NB4 (cell line): ENCODE results near the gene MBD6.

Experiments used
- DNase-seq: peaks from one replicate; pipeline ENCODE4 v3.0.0; 2010; ENCODE audit warnings: low read depth
- H3K4me3 ChIP-seq: one replicate; pipeline ENCODE4 v1.5.1; 2011; ENCODE audit warnings: mild to moderate bottlenecking, low read depth, low read length, moderate library complexity
- MYC ChIP-seq: IDR thresholded peaks from 2 replicates; pipeline ENCODE4 v1.6.1; 2011; ENCODE audit warnings: low read depth, low read length
- POLR2A ChIP-seq: IDR thresholded peaks from 2 replicates; pipeline ENCODE4 v1.6.1; 2011; ENCODE audit warnings: mild to moderate bottlenecking; ENCODE audit not compliant: insufficient read length; ENCODE audit errors: extremely low read depth
- TF ChIP-seq, protein P1 (sequence below): IDR thresholded peaks from 2 replicates; pipeline ENCODE4 v1.6.1; 2011; ENCODE audit warnings: low read depth, low read length
- TF ChIP-seq, protein P2 (sequence below): IDR thresholded peaks from one replicate; pipeline ENCODE4 v1.5.1; 2012; ENCODE audit warnings: low read depth, low read length

MBD6 gene

DNA sequence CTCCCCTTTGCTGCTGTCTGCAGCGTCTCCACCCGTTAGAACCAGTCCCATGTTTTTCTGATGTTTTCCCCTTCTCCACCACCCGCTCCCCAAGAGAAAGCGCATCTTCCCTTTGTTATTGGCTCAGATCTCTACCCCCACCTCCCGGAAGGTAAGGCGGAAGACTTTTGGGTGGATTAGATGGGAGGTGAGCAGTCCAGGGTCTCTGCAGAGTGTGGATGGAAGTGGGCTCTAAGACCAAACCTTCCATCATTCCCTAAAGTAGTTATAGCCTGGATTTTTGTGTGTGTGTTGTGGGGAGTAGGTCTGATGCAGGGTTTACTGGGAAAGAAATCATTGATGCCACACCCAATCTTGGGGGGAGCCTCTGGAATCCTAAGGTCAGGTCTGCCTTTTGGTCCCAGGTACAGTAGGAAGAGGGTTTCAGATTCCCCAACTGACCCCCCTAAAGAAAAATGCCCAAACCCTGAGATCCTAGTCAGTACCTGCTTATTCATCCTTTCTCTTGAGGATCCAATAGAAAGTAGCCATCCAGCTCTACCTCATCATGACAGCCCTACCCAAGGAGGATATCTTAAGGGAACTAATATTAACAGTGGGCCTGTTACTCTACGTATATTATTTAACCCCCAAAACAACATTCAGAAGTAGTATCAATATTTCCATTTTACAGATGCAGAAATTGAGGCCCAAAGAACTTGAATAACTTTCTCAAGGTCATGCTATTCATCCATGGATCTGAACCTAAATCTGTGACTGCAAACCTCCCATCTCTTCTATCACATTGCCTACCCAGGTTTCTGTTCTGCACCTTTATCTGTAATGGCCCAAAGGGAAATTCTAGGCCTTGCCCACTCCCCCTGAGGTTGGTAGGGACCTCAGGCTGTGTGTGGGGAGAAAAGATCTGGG, 28.3 kb downstream of the MBD6 start:
- no peak for DNase-seq
- H3K4me3 ChIP-seq = no peak overlapping the region

DNA sequence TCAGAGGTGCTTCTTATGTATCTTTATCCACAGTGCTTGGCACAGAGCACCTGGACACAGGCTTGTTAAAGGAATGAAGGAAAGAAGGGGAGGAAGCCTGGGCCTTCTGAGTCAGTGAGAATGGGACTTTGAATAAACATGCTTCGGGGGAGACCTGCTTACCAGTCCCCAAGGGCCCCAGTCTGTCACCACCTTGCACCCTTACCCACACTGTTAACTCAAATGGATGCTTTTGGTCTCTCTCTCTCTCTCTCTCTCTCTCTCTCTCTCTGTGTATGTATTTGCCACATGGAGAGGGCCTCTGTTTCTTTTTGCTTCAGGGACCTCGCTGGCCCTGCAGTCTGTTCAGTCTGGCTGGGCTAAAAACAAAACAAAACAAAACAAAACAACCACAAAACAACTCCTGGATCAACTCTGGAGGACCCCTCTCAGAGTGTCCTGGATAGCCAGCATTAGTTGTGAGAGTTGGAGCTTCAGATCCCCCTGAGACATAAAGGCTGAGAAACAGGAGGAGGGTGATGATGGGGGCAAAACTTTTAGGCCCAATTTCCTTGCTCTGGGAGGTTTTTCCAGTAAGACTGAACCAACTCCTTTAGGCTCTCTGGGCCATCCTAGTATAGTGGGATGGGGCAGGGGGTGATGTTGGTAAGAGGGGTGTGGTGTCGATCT, 29.1 kb downstream of the MBD6 start:
- no peak overlapping the region for H3K4me3 ChIP-seq
- no peak for TF ChIP-seq POLR2A
- TF ChIP-seq, protein P1, sequence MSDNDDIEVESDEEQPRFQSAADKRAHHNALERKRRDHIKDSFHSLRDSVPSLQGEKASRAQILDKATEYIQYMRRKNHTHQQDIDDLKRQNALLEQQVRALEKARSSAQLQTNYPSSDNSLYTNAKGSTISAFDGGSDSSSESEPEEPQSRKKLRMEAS = no peak
- TF ChIP-seq, protein P2, sequence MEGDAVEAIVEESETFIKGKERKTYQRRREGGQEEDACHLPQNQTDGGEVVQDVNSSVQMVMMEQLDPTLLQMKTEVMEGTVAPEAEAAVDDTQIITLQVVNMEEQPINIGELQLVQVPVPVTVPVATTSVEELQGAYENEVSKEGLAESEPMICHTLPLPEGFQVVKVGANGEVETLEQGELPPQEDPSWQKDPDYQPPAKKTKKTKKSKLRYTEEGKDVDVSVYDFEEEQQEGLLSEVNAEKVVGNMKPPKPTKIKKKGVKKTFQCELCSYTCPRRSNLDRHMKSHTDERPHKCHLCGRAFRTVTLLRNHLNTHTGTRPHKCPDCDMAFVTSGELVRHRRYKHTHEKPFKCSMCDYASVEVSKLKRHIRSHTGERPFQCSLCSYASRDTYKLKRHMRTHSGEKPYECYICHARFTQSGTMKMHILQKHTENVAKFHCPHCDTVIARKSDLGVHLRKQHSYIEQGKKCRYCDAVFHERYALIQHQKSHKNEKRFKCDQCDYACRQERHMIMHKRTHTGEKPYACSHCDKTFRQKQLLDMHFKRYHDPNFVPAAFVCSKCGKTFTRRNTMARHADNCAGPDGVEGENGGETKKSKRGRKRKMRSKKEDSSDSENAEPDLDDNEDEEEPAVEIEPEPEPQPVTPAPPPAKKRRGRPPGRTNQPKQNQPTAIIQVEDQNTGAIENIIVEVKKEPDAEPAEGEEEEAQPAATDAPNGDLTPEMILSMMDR = no peak
- TF ChIP-seq MYC = no peak
- DNase-seq = no peak

More for the DNA sequence above, 28.3 kb downstream of the MBD6 start:
- TF ChIP-seq MYC (no peak), POLR2A (no peak)
- TF ChIP-seq, protein P2 = no peak
- TF ChIP-seq, protein P1 = no peak

- no peak for DNase-seq
- no peak overlapping the region for H3K4me3 ChIP-seq
- TF ChIP-seq, protein P2 = no peak
- no peak for TF ChIP-seq MYC
- TF ChIP-seq, protein P1 = no peak
- TF ChIP-seq POLR2A = no peak
These were observed 29.7 kb downstream of the MBD6 start for GRCh38 chr12:57552306-57552651.

GRCh38 chr12:57552835-57553313, 30.2 kb downstream of the MBD6 start:
- DNase-seq = no peak
- TF ChIP-seq, protein P1 = no peak
- TF ChIP-seq POLR2A = no peak
- TF ChIP-seq, protein P2 = no peak
- no peak for TF ChIP-seq MYC
- H3K4me3 ChIP-seq = no peak overlapping the region

GRCh38 chr12:57553343-57554202, 30.9 kb downstream of the MBD6 start:
- no peak overlapping the region for H3K4me3 ChIP-seq
- DNase-seq = no peak

More at GRCh38 chr12:57553343-57554202, 30.9 kb downstream of the MBD6 start:
- TF ChIP-seq MYC (no peak), POLR2A (no peak)
- TF ChIP-seq, protein P2 = no peak
- TF ChIP-seq, protein P1 = no peak
